ENCODE measurements around the gene CHRNA3.

DNA sequence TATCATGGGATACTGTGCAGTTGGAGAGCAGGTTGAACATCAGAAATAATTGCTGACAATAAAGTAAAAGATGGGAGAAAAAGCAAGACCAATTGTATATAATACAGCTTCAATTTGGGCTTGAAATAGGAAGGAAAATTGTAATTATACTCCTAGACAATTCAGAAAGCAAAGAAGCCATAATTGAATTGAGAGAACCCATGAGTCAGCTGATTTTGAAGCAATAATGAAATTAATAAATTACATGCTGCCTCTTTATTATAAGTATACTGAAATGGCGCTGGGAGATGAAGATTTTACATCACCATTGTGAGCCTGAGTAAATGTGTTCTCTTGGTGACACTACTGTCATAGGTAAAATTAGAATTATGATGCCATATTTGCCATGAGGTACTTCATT, 23.2 kb downstream of the CHRNA3 start:
- TF ChIP-seq, protein P1, sequence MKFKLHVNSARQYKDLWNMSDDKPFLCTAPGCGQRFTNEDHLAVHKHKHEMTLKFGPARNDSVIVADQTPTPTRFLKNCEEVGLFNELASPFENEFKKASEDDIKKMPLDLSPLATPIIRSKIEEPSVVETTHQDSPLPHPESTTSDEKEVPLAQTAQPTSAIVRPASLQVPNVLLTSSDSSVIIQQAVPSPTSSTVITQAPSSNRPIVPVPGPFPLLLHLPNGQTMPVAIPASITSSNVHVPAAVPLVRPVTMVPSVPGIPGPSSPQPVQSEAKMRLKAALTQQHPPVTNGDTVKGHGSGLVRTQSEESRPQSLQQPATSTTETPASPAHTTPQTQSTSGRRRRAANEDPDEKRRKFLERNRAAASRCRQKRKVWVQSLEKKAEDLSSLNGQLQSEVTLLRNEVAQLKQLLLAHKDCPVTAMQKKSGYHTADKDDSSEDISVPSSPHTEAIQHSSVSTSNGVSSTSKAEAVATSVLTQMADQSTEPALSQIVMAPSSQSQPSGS (tag by site-specific recombination; IDR thresholded peaks at IDR 0.05; ENCODE audit: low read depth): no peak
- no peak for TF ChIP-seq ZNF670 (tag by site-specific recombination; IDR thresholded peaks at IDR 0.05; ENCODE audit: low read depth)
- no peak for TF ChIP-seq MYNN (tag by site-specific recombination; IDR thresholded peaks at IDR 0.05; ENCODE audit: borderline replicate concordance)
- no peak for TF ChIP-seq ZNF121 (tag by site-specific recombination; IDR thresholded peaks at IDR 0.05)
- TF ChIP-seq ZNF350 (tag by site-specific recombination; IDR thresholded peaks at IDR 0.05): no peak
- TF ChIP-seq, protein P2, sequence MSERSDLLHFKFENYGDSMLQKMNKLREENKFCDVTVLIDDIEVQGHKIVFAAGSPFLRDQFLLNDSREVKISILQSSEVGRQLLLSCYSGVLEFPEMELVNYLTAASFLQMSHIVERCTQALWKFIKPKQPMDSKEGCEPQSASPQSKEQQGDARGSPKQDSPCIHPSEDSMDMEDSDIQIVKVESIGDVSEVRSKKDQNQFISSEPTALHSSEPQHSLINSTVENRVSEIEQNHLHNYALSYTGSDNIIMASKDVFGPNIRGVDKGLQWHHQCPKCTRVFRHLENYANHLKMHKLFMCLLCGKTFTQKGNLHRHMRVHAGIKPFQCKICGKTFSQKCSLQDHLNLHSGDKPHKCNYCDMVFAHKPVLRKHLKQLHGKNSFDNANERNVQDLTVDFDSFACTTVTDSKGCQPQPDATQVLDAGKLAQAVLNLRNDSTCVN (tag by site-specific recombination; optimal IDR thresholded peaks at IDR 0.05): no peak
- no peak for TF ChIP-seq ZNF366 (tag by site-specific recombination; conservative IDR thresholded peaks at IDR 0.05)
- no peak for TF ChIP-seq TCF7L2 (IDR thresholded peaks at IDR 0.05; ENCODE audit: borderline replicate concordance, low read depth, low read length)
- TF ChIP-seq ZXDB (tag by site-specific recombination; IDR thresholded peaks at IDR 0.05): no peak
- TF ChIP-seq, protein P3, sequence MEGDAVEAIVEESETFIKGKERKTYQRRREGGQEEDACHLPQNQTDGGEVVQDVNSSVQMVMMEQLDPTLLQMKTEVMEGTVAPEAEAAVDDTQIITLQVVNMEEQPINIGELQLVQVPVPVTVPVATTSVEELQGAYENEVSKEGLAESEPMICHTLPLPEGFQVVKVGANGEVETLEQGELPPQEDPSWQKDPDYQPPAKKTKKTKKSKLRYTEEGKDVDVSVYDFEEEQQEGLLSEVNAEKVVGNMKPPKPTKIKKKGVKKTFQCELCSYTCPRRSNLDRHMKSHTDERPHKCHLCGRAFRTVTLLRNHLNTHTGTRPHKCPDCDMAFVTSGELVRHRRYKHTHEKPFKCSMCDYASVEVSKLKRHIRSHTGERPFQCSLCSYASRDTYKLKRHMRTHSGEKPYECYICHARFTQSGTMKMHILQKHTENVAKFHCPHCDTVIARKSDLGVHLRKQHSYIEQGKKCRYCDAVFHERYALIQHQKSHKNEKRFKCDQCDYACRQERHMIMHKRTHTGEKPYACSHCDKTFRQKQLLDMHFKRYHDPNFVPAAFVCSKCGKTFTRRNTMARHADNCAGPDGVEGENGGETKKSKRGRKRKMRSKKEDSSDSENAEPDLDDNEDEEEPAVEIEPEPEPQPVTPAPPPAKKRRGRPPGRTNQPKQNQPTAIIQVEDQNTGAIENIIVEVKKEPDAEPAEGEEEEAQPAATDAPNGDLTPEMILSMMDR (tag by site-specific recombination; IDR thresholded peaks at IDR 0.05): no peak
- TF ChIP-seq, protein P4, sequence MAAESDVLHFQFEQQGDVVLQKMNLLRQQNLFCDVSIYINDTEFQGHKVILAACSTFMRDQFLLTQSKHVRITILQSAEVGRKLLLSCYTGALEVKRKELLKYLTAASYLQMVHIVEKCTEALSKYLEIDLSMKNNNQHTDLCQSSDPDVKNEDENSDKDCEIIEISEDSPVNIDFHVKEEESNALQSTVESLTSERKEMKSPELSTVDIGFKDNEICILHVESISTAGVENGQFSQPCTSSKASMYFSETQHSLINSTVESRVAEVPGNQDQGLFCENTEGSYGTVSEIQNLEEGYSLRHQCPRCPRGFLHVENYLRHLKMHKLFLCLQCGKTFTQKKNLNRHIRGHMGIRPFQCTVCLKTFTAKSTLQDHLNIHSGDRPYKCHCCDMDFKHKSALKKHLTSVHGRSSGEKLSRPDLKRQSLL (tag by site-specific recombination; IDR thresholded peaks at IDR 0.05): no peak
